ENCODE measurements around the gene SDC1.
A peak's percentile ranks its signal among the peaks of the same experiment; 100 is the strongest.

Gene SDC1

DNA sequence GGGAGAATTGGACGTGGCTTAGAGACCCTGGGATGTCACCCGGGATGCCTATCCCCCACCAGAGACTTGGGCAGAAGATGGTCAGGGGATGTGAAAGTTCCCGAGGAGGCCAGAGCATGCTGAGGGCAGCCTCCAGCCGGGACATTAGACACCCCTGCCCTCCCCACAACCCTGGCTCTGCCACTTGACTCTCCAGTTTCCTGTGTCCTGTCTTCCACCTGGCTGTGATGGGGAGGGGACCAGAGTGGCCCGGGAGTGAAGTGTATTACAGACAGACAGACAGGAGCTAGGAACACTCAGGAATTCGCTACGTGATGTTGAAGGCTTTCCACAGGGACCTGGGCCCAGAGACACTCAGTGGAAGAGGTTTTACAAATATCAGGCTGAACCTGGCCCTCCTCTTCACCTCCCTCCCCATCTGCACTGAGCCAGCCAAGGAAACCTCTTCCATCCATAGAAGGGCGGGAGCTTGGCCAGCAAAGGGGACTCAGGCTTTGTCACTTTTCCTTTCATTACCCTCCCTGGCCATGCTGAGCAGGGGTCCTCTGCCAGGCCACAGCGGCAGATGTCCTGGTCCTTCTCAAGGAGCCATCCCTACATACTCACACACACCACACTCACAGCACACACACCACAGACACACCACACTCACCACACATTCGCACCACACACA lies 60.7 kb downstream of the SDC1 start:
- DNase-seq (ENCODE audit: low read depth in 1 of 2, low spot score in 1 of 2): peak in 1 of 2 experiments; percentile 53
- no peak for TF ChIP-seq JUND (IDR thresholded peaks at IDR 0.05; ENCODE audit: low read depth)
- in situ Hi-C loops (cut with HindIII; ENCODE audit: low pct_unique_long_range_greater_than_20kb, low sequenced_read_pairs): no loop called here

DNA sequence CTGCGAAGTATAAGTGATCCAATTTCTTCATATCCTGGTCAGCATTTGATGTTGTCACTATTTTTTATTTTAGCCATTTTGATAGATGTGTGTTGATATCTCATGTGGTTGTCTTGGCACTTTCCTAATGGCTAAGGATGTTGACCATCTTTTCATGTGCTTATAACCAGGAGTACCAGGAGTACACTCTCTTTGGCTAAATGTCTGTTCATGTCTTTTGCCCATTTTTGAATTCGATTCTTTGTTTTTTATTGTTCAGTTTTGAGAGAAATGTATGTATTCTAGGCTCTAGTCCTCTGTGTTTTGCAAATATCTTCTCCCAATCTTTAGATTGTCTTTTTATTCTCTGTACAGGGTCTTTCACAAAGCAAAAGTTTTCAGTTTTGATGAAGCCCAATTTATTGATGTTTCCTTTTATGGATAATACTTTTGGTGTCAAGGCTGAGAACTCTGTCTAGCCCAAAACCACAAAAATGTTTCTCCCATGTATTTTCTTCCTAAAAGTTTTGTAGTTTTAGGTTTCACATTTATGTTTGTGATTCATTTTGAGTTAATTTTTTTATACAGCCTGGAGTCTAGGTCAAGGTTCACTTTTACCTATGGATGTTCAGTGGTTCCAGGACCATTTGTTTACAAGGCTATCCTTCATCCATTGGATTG lies 65.4 kb downstream of the SDC1 start:
- in situ Hi-C loops (cut with HindIII; ENCODE audit: low pct_unique_long_range_greater_than_20kb, low sequenced_read_pairs): no loop called here
- no peak for DNase-seq (ENCODE audit: low read depth in 1 of 2, low spot score in 1 of 2)
- no peak for TF ChIP-seq JUND (IDR thresholded peaks at IDR 0.05; ENCODE audit: low read depth)

DNA sequence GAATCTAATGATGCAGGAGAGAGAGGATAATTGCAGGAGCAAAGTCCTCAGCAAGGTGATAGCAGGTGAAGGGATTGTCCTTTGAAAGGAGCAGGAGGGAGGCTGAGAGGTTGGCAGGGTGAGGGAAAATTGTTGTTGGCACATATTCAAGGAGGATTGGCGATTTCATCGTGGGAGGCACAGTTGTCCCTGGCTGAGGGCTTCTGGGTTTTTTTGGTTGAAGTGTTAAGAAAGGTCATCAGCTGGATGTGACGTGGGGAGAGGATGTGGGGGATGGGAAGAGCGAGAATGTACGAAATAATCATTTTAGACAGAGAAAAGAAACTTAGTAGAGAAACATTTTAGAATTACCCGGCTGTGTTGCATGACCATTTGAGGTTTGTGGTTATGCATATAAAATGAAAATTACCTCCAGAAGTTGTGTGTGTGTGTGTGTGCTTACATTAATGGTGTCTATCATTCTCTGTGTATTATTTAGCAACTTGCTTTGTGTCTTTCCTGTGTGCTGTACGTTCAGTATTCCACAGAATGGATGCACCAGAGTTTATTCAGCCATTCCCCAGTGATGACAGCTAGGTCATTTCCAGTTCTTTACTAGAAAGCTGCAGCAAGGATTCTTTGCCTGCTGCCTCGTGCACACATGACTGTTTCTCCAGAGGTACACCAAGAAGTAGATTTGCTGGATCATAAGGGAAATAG lies 67.6 kb downstream of the SDC1 start:
- DNase-seq (ENCODE audit: low read depth in 1 of 2, low spot score in 1 of 2): no peak
- TF ChIP-seq JUND (IDR thresholded peaks at IDR 0.05; ENCODE audit: low read depth): no peak
- in situ Hi-C loops (cut with HindIII; ENCODE audit: low pct_unique_long_range_greater_than_20kb, low sequenced_read_pairs): no loop called here

DNA sequence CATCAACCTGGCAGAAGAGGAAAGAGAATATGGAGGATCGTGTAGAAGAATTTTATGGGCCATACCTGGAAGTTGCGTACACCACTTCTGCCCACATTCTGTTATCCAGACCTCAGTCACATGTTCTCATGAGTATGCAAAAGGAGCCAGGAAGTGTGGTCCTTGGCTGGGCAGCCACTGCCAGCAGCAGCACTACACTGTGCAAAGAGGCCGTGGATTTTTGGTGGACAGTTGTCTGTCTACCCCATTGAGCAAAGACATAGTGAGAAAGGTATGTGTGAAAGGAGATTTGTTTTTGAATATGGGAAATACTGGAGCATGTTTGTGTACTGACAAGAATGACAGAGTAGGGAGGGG lies 68.1 kb downstream of the SDC1 start:
- in situ Hi-C loops (cut with HindIII; ENCODE audit: low pct_unique_long_range_greater_than_20kb, low sequenced_read_pairs): no loop called here
- TF ChIP-seq JUND (IDR thresholded peaks at IDR 0.05; ENCODE audit: low read depth): no peak

DNA sequence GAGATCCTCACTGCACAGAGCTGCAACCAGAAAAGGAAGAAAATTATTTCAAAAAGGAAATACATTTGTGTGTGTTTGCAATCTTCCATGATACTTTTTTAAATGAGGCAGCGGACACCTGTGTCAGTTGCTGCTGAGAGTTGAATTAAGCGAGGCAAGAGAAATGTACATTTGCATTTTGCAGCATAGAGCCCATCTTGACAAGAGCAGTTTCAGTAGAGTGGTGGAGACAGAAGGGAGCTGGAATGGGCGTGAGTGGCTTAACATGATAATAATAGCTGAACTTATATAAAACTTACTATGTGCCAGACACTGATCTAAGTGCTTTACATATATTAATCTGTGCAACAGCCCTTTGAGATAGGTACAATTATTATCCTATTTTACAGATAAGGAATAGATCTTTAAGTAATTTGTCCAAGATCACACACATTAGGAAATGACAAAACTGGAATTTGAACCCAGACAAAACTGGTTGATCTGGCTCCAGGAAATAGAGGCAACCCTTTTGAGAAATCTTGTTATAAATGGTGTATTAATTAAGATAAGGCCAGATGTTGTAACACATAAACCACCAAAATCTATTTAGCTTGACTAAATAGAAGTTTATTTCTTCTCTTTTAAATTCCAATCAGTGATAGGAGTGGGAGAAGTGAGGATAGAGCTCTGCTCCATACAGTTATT lies 68.7 kb downstream of the SDC1 start:
- no peak for TF ChIP-seq JUND (IDR thresholded peaks at IDR 0.05; ENCODE audit: low read depth)
- in situ Hi-C loops (cut with HindIII; ENCODE audit: low pct_unique_long_range_greater_than_20kb, low sequenced_read_pairs): no loop called here
- DNase-seq (ENCODE audit: low read depth in 1 of 2, low spot score in 1 of 2): no peak

More for the DNA sequence above, 68.1 kb downstream of the SDC1 start:
- no peak for DNase-seq (ENCODE audit: low read depth in 1 of 2, low spot score in 1 of 2)

DNA sequence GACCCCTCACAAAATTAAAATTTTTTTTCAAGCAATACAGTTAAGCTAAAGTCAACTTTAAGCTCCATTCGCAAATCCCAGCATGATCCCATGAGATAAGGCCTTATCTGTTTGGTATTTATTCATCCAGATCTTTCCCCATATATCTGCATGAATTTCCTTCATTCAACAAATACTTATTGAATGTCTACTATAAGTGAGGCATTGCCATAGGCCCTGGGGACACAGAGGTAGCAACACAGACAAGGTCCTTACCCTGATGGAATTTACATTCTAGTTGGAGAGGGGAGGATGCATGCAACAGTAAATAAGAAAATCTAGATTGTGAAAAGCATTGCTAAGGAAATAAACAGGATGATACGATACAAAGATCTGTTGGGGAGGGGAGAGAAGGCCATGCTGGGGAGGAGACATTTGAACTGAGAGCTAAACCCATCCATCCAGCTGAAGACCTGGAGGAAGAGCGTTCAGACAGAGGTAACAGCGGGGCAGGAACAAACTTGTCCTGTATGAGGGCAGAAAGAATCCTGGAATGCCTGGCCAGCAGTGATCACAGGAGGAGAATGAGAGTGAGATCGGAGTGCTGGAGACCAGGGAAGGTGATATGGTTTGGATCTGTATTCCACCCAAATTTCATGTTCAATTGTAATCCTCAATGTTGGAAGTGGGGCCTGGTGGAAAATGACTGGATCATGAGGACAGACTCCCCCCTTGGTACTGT lies 71.6 kb downstream of the SDC1 start:
- no peak for TF ChIP-seq JUND (IDR thresholded peaks at IDR 0.05; ENCODE audit: low read depth)
- no peak for DNase-seq (ENCODE audit: low read depth in 1 of 2, low spot score in 1 of 2)
- in situ Hi-C loops (cut with HindIII; ENCODE audit: low pct_unique_long_range_greater_than_20kb, low sequenced_read_pairs): no loop called here

DNA sequence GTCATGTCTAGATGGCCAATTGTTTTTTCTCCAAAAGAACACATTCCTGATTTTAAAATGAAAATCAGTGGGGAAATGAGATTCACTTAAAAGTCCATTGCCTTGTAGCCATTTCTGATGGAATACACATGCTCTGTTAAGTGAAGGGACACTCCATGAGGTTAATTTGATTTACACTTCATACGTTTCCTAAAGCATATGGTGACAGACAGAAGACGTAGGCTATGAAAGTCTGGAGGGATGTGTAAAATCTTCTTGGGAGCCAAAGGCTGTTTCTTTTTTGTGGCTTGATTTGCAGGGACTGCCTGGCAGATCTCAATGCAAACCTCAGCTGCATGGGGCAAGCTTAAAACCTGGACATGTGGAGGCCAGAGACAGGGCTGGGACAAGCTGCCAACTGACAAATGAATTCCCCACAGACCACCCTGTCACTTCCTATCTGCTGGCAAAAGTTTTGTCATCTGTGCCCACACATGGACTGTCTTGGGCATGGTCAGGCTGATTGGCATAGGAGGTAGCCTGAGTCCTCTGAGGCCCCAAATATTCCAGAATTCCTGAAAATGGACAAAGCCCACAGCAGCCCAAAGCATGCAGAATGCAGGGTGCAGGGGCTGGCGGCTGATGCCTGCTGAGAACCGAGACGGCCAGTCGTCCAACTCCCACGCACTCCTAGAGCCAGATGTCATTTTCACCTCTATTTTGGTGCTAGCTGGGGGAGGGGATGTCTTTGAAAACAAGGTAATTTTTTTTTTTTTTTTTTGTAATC lies 73.9 kb downstream of the SDC1 start:
- no peak for DNase-seq (ENCODE audit: low read depth in 1 of 2, low spot score in 1 of 2)
- no peak for TF ChIP-seq JUND (IDR thresholded peaks at IDR 0.05; ENCODE audit: low read depth)
- in situ Hi-C loops (cut with HindIII; ENCODE audit: low pct_unique_long_range_greater_than_20kb, low sequenced_read_pairs): no loop called here

All from T47D (cell line).